ENCODE data around the gene NFATC2IP.
A peak's percentile ranks its signal among the peaks of the same experiment; 100 is the strongest.

NFATC2IP gene

GRCh38 chr16:28950648-28951409, at the start of gene NFATC2IP:
Gene NFATC2IP, plus strand, starts transcription at chr16:28950937. Its CDS starts 75 bp downstream, at chr16:28951012.
- peak; percentile 90 to 100 (median 100) for DNase-seq

DNA sequence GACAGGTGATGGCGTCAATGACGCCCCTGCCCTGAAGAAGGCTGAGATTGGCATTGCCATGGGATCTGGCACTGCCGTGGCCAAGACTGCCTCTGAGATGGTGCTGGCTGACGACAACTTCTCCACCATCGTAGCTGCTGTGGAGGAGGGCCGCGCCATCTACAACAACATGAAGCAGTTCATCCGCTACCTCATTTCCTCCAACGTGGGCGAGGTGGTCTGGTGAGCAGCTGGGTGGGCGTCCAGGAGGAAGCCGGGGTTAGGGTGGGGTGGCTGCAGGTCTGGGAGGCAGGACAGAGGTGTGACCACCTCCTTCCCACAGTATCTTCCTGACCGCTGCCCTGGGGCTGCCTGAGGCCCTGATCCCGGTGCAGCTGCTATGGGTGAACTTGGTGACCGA, 48.9 kb upstream of the NFATC2IP start:
- DNase-seq = no peak

DNA sequence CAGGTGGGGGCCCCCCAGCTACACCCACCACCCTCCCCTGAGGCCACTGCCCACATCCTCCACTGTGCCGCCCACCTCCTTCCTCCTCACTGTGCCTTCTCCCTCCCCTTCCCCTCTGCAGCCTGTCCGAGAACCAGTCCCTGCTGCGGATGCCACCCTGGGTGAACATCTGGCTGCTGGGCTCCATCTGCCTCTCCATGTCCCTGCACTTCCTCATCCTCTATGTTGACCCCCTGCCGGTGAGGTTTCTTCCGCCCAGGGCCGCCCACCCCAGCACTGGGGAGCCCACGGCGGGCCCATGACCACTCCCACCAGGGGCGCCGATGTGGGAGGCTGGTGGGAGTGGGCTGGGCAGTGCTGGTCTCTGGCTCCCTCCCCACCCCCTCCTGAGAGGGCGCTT, 47.8 kb upstream of the NFATC2IP start:
- no peak for DNase-seq

DNA sequence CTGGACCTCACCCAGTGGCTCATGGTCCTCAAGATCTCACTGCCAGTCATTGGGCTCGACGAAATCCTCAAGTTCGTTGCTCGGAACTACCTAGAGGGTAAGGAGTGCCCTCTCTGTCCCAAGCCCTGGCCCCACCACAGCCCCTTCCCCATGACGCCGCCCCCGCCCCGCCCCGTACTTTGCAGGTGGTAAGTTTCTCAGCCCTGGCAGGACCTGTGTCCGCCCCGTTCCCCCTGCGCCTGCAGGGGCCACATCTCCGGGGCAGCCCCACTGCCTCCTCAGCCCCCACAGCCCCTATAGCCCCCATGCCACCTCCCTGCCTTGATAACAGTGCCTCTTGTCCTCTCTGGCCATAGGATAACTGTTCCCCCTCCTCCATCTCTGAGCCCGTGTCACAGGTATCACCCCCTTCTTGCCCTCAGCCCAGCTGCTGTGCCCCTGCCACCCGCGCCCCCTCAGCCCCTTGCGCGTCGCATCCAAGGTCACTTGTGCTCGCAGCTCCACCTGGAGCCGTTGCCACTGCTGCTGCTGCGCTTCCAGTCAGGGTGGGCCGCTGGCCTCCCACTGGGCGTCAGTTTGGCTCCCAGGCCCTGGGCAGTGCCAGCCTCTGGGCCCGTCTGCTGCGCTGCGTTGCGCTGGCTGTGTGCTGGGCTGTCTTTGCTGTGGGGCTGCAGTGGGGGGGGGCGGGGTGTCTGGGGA, 47.2 kb upstream of the NFATC2IP start:
- DNase-seq = no peak

- no peak for DNase-seq
Observed at GRCh38 chr16:28904363-28904762, 46.4 kb upstream of the NFATC2IP start.

- no peak for DNase-seq
Observed at GRCh38 chr16:28904828-28905227, 45.9 kb upstream of the NFATC2IP start.

DNA sequence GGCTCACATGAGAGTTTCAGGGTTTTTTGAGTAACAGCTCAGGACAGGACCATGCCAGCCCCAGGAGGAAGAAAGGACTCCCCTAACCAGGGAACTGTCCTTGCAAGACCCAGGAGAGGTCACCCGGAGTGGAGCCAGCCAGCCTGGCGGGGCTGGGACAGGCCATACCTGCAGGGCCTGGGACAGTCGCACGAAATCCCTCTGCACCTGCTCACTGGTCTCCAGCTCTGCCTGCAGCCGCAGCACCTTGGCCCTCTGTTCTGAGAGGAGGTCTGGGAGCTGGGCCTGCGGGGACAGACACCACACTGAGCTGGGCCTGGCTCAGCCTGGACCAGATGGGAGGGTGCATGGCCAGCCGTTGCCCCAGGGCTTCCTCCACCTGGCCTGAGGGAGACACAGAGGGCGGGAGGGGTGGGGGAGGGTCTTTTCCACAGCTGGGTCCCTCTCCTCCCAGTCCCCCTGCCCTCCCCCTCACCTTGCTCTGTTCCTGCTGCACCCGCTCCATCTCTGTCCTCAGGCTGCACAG, 45.4 kb upstream of the NFATC2IP start:
- no peak for DNase-seq

- no peak for DNase-seq
Observed at GRCh38 chr16:28905800-28906372, 44.9 kb upstream of the NFATC2IP start.

GRCh38 chr16:28910086-28911031, 40.4 kb upstream of the NFATC2IP start:
- no peak for DNase-seq

- no peak for DNase-seq
Observed at GRCh38 chr16:28912558-28912957, 38.2 kb upstream of the NFATC2IP start.

- DNase-seq = no peak
Observed at GRCh38 chr16:28913946-28914724, 36.6 kb upstream of the NFATC2IP start.

DNA sequence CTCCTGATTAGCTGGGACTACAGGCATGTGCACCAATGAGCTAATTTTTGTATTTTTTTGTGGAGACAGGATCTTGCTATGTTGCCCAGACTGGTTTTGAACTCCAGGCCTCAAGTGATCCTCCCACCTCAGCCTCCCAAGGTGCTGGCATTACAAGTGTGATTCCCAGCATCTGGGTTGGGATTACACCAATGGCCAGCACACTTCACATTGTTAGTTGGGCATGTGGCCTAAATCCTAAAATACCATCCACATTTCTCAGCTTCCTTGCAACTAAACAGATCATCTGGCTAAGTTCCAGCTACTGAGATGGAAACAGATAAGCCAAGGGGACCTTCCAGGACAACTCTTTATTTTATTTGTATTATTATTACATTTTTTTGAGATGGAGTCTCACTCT, 35.6 kb upstream of the NFATC2IP start:
- DNase-seq = no peak

GRCh38 chr16:28917095-28917494, 33.6 kb upstream of the NFATC2IP start:
- no peak for DNase-seq

- no peak for DNase-seq
Observed at GRCh38 chr16:28918698-28919097, 32.0 kb upstream of the NFATC2IP start.

- no peak for DNase-seq
Observed at GRCh38 chr16:28923231-28923587, 27.5 kb upstream of the NFATC2IP start.

DNA sequence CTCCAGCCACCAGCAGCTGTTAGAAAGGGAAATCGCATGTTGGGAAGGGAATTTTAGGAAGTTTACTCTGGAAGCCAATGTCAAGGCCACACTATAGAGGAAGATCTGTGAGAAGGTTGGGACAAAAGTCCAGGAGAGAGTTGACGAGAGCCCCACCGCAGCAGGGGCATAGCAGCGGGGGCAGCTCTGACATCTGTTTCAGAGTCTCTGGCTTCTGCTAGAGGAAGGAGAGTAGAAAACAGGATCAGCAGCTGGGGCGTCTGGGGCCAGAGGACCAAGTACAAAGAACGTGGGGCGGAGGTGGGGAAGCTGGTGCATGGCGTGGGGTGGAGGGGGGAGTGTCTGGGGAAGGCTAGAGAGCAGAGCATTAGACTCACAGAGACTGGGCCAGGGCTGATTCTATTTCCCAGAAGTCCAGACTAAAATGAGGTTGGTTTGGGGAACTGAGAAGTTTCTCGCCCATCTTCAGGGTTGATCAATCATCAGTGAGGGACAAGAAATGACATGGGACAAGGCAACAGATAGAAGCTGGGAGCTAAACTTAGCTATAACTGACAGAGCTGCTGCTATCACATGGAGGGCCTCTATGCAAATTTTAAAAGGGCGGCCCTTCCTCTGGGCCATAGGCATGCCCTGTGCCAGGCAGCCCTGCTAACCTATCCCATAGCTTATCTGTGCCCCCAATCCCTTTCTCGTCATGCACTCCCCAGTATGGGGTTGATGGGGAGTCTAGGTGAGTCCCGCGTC, 26.9 kb upstream of the NFATC2IP start:
- peak in 2 of 56 donors; percentile 1 to 12 for DNase-seq

DNA sequence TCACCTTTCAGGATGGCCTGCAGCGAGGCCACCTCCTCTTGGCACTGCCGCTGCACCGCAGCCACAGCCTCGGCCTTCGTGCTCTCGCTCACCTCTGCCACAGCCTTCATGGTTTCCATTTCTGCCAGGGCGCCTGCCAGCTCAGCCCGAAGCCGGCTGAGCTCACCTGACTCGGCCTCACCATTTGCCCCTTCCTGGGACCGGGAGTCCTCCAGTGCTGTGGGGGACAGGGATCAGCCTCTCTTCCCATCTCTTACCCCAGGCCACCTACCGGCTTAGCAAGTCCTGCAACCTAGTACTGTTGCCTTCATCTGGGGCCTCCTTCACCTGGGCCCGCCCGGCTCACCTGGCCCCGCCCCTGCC, 26.4 kb upstream of the NFATC2IP start:
- DNase-seq = no peak

DNA sequence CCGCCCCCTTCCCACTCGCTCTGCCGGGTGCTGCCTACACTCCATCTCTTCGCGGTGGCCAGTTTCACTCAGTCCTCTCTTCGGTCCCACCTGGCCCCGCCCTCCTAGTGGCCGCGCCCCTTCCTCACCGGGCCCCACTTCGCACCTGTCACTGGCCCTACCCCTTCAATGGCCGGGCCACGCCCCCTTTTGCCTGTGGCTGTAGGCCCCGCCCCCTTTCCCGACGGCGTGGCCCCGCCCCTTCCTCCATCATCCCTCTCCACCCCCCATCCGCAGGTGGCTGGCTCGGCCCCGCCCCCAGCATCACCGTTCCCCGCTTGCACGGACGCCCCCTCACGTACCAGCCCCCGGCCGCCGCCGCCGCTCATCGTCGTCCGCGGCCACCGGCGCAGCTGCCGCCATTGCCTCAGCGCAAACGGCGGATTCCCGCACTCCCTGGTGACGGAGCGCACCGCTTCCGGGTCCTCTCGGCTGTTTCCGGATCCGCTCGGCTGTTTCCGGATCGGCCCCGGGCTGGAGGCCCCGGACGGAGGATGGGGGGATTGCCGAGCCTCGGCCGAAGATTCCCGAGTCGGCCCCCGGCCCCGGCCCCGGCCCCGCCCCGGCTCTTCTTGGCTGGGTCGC, 25.9 kb upstream of the NFATC2IP start, which contains the start of gene RABEP2:
Gene RABEP2, minus strand, starts transcription at position 477 of the 624 bp plus-strand sequence. Its CDS starts 75 bp downstream, at position 402.
- peak; percentile 39 to 98 (median 86) for DNase-seq

Data from amygdala (tissue), 56 donors.